ENCODE data around the gene SUCO. TPM values are rescaled to one million over a fixed set of nuclear protein-coding genes. Genes with fewer than 3 reads are reported as not detected.
"Not testable (repeated sequence)": the region's sequence is repeated elsewhere in the genome, so short reads cannot be mapped to it uniquely, and the experiment has no call there.

The SUCO gene
- total RNA-seq, 1 donor from 2014 or later: 11.3 TPM

DNA sequence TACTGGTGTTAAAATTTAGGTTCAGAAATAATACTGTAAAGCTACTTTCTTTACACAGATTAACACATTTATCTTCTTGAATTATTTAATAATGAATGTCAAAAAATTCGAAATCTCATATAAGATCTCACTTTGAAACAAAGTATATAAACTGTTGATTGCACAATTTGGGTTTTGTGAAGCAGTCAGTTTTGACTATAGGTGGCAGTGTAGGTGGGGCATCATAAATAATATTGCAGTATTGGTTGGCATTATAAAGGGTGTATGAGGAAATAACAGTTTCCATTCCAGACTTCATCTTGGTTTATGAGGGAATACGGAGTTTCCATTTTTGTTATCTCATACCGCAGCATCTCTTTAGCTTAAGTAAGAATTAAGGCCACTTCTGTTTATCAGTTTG lies 49.9 kb downstream of the SUCO start:
- Histone ChIP-seq H3K36me3 (ENCODE audit: control insufficient read depth, insufficient read depth, low read length) (no peaks in the 10 kb centered on the region), H3K27me3 (ENCODE audit: control insufficient read depth, insufficient read depth, low read length) (no peaks in the 10 kb centered on the region), H3K4me3 (ENCODE audit: low read depth, low read length) (no peak overlapping the region)
- TF ChIP-seq, protein P1, sequence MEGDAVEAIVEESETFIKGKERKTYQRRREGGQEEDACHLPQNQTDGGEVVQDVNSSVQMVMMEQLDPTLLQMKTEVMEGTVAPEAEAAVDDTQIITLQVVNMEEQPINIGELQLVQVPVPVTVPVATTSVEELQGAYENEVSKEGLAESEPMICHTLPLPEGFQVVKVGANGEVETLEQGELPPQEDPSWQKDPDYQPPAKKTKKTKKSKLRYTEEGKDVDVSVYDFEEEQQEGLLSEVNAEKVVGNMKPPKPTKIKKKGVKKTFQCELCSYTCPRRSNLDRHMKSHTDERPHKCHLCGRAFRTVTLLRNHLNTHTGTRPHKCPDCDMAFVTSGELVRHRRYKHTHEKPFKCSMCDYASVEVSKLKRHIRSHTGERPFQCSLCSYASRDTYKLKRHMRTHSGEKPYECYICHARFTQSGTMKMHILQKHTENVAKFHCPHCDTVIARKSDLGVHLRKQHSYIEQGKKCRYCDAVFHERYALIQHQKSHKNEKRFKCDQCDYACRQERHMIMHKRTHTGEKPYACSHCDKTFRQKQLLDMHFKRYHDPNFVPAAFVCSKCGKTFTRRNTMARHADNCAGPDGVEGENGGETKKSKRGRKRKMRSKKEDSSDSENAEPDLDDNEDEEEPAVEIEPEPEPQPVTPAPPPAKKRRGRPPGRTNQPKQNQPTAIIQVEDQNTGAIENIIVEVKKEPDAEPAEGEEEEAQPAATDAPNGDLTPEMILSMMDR (IDR thresholded peaks at IDR 0.05; ENCODE audit: insufficient read depth, low read length, severe bottlenecking): peak; percentile 4
- FAIRE-seq (no peak), DNase-seq (ENCODE audit: low read depth) (peak; percentile 43)

DNA sequence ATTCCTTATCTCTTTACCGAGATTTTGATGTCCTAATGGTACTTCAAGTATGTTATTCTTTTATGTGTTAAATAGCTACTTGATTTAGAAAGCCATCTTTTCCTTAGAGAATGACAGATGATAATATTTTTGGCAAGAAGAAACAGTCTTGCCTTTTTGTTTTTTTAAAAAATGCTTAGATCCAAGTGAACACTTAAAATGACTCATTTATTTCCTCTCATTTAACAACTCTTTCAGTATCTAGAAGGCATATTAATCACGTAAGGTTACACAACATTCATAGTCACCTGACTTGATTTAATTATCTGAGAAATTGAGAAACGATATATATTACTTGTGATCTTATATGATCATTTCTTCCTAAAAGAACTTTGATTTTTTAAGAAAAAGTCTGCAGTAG lies 52.4 kb downstream of the SUCO start:
- no peak for FAIRE-seq
- peak; percentile 90 for DNase-seq (ENCODE audit: low read depth)
- Histone ChIP-seq H3K27me3 (ENCODE audit: control insufficient read depth, insufficient read depth, low read length) (no peaks in the 10 kb centered on the region), H3K36me3 (ENCODE audit: control insufficient read depth, insufficient read depth, low read length) (no peaks in the 10 kb centered on the region), H3K4me3 (ENCODE audit: low read depth, low read length) (no peak overlapping the region)
- TF ChIP-seq, protein P1 (IDR thresholded peaks at IDR 0.05; ENCODE audit: insufficient read depth, low read length, severe bottlenecking): no peak

DNA sequence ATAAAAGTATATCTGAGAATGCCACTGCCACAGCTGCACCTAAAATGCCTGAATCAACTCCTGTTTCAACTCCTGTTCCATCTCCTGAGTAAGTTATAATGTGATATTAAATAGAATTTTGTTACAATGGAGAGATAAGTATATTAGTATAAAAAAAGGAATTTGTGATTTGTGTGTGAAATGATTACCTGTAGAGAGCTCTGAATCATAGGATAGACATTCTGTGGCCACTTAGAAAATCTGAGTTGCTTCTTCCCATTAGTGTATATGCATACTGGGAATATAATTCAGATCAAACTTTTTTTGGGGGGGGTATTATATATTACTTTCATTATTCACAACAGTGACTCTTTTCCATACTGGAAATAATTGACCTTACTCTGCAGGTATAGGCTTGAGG lies 52.9 kb downstream of the SUCO start:
- FAIRE-seq (no peak), DNase-seq (ENCODE audit: low read depth) (peak; percentile 62)
- no peak overlapping the region for H3K4me3 ChIP-seq (ENCODE audit: low read depth, low read length)
- TF ChIP-seq, protein P1 (IDR thresholded peaks at IDR 0.05; ENCODE audit: insufficient read depth, low read length, severe bottlenecking): no peak
- no peaks in the 10 kb centered on the region for H3K27me3 ChIP-seq (ENCODE audit: control insufficient read depth, insufficient read depth, low read length)
- no peaks in the 10 kb centered on the region for H3K36me3 ChIP-seq (ENCODE audit: control insufficient read depth, insufficient read depth, low read length)

DNA sequence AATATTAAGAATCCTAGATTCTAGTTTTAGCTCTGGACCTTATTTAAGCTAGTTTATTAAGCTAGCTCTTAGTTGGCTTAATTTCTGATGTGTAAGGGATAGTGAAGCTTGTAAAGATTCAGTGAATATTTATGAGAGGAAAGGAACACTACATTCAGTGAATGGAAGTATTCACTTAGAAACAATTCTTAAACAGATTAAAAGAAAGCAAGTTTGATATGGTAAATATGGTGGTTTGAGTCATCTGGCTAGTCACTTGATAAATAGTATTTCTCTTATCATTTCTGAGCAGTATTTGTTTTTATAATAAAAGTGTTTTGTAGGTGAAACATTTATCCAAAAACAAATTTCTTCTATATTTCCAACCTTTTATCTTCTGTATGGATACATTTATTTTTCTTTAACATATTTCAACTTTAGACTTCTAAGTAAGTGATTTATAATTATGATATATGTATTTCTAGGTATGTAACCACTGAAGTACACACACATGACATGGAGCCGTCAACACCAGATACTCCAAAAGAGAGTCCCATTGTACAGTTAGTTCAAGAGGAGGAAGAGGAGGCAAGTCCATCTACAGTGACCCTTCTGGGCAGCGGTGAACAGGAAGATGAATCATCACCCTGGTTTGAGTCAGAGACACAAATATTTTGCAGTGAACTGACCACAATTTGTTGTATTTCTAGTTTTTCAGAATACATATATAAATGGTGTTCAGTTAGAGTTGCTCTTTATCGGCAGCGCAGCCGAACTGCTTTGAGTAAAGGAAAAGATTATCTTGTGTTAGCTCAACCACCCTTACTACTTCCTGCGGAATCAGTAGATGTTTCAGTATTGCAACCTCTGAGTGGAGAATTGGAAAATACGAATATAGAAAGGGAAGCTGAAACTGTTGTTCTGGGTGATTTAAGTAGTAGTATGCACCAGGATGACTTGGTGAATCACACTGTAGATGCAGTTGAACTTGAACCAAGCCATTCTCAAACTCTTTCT lies 55.6 kb downstream of the SUCO start:
- Histone ChIP-seq H3K4me3 (ENCODE audit: low read depth, low read length) (no peak overlapping the region), H3K27me3 (ENCODE audit: control insufficient read depth, insufficient read depth, low read length) (no peaks in the 10 kb centered on the region), H3K36me3 (ENCODE audit: control insufficient read depth, insufficient read depth, low read length) (no peaks in the 10 kb centered on the region)
- peak; percentile 84 for DNase-seq (ENCODE audit: low read depth)
- no peak for FAIRE-seq
- TF ChIP-seq, protein P1 (IDR thresholded peaks at IDR 0.05; ENCODE audit: insufficient read depth, low read length, severe bottlenecking): no peak

DNA sequence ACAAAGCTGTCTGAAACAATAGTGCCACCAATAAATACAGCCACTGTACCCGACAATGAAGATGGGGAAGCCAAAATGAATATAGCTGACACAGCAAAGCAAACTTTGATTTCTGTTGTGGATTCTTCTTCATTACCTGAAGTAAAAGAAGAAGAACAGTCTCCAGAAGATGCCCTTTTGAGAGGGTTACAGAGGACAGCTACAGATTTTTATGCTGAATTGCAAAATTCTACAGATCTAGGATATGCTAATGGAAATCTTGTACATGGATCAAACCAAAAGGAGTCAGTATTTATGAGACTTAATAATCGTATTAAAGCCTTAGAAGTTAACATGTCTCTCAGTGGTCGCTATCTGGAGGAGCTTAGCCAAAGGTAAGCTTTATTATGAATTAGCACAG lies 56.6 kb downstream of the SUCO start:
- Histone ChIP-seq H3K4me3 (ENCODE audit: low read depth, low read length) (no peak overlapping the region), H3K27me3 (ENCODE audit: control insufficient read depth, insufficient read depth, low read length) (no peaks in the 10 kb centered on the region), H3K36me3 (ENCODE audit: control insufficient read depth, insufficient read depth, low read length) (no peaks in the 10 kb centered on the region)
- FAIRE-seq: no peak
- DNase-seq (ENCODE audit: low read depth): no peak
- TF ChIP-seq, protein P1 (IDR thresholded peaks at IDR 0.05; ENCODE audit: insufficient read depth, low read length, severe bottlenecking): no peak

DNA sequence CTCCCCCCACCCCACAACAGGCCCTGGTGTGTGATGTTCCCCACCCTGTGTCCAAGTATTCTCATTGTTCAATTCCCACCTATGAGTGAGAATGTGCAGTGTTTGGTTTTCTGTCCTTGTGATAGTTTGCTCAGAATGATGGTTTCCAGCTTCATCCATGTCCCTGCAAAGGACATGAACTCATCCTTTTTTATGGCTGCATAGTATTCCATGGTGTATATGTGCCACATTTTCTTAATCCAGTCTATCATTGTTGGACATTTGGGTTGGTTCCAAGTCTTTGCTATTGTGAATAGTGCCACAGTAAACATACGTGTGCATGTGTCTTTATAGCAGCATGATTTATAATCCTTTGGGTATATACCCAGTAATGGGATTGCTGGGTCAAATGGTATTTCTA lies 58.5 kb downstream of the SUCO start:
- not testable (repeated sequence) for H3K4me3 ChIP-seq (ENCODE audit: low read depth, low read length); DNase-seq (ENCODE audit: low read depth); H3K36me3 ChIP-seq (ENCODE audit: control insufficient read depth, insufficient read depth, low read length); FAIRE-seq; H3K27me3 ChIP-seq (ENCODE audit: control insufficient read depth, insufficient read depth, low read length)

DNA sequence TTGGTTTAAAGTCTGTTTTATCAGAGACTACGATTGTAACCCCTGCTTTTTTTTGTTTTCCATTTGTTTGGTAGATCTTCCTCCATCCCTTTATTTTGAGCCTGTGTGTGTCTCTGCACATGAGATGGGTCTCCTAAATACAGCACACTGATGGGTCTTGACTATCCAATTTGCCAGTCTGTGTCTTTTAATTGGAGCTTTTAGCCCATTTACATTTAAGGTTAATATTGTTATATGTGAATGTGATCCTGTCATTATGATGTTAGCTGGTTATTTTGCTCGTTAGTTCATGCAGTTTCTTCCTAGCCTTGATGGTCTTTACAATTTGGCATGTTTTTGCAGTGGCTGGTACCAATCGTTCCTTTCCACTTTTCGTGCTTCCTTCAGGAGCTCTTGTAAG lies 62.1 kb downstream of the SUCO start:
- FAIRE-seq; H3K36me3 ChIP-seq (ENCODE audit: control insufficient read depth, insufficient read depth, low read length); DNase-seq (ENCODE audit: low read depth): not testable (repeated sequence)

DNA sequence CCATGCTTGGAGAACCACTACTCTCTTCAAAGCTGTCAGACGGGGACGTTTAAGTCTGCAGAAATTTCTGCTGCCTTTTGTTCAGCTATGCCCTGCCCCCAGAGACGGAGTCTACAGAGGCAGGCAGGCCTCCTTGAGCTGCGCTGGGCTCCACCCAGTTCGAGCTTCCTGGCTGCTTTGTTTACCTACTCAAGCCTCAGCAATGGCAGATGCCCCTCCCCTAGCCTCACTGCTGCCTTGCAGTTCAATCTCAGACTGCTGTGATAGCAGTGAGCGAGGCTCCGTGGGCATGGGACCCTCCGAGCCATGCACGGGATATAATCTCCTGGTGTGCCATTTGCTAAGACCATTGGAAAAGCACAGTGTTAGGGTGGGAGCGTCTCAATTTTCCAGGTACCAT lies 63.8 kb downstream of the SUCO start:
- not testable (repeated sequence) for FAIRE-seq; H3K36me3 ChIP-seq (ENCODE audit: control insufficient read depth, insufficient read depth, low read length); DNase-seq (ENCODE audit: low read depth); H3K27me3 ChIP-seq (ENCODE audit: control insufficient read depth, insufficient read depth, low read length); H3K4me3 ChIP-seq (ENCODE audit: low read depth, low read length)

More for the DNA sequence above, 62.1 kb downstream of the SUCO start:
- H3K4me3 ChIP-seq (ENCODE audit: low read depth, low read length); H3K27me3 ChIP-seq (ENCODE audit: control insufficient read depth, insufficient read depth, low read length): not testable (repeated sequence)
